ENCODE data around the gene ABLIM2. TPM values are rescaled to one million over a fixed set of nuclear protein-coding genes. Genes with fewer than 3 reads are reported as not detected.

ABLIM2 gene
- polyA plus RNA-seq, 2 of the 4 experiments (the other 2 are of a cell fraction): 0.21 to 0.40 TPM

GRCh38 chr4:8170341-8170740 is 11.7 kb upstream of the ABLIM2 start:
- no peak for ATAC-seq
- H3K4me2 ChIP-seq: no peak overlapping the region
- POLR2A ChIA-PET: no interaction called here
- no peak for DNase-seq (ENCODE audit: low read depth in 1 of 2, low spot score in 1 of 2)
- H3K4me3 ChIP-seq: no peak overlapping the region
- TF ChIP-seq MAFK (IDR thresholded peaks at IDR 0.05; ENCODE audit: partially characterized antibody) (no peak), REST (IDR thresholded peaks at IDR 0.05) (no peak), ELK1 (IDR thresholded peaks at IDR 0.05; ENCODE audit: low read depth, low read length) (no peak), RAD21 (conservative IDR thresholded peaks at IDR 0.05 in 1 of 2, IDR thresholded peaks at IDR 0.05 in 1 of 2) (no peak), FOSL2 (IDR thresholded peaks at IDR 0.05) (no peak), FOSL2 (CRISPR knock-in tag; IDR thresholded peaks at IDR 0.05) (no peak), JUNB (IDR thresholded peaks at IDR 0.05) (no peak), CBX8 (IDR thresholded peaks at IDR 0.05) (no peak), SMC3 (IDR thresholded peaks at IDR 0.05) (no peak), RCOR1 (IDR thresholded peaks at IDR 0.05; ENCODE audit: low read depth, low read length) (no peak), RNF2 (IDR thresholded peaks at IDR 0.05; ENCODE audit: borderline replicate concordance, low read depth) (no peak), HOXA7 (CRISPR knock-in tag; IDR thresholded peaks at IDR 0.05) (no peak), EP300 (IDR thresholded peaks at IDR 0.05) (no peak), PHF8 (IDR thresholded peaks at IDR 0.05; ENCODE audit: borderline replicate concordance, low read depth) (no peak), RARB (CRISPR knock-in tag; IDR thresholded peaks at IDR 0.05) (no peak), KDM1A (IDR thresholded peaks at IDR 0.05; ENCODE audit: low read depth) (no peak)
- TF ChIP-seq, protein P1, sequence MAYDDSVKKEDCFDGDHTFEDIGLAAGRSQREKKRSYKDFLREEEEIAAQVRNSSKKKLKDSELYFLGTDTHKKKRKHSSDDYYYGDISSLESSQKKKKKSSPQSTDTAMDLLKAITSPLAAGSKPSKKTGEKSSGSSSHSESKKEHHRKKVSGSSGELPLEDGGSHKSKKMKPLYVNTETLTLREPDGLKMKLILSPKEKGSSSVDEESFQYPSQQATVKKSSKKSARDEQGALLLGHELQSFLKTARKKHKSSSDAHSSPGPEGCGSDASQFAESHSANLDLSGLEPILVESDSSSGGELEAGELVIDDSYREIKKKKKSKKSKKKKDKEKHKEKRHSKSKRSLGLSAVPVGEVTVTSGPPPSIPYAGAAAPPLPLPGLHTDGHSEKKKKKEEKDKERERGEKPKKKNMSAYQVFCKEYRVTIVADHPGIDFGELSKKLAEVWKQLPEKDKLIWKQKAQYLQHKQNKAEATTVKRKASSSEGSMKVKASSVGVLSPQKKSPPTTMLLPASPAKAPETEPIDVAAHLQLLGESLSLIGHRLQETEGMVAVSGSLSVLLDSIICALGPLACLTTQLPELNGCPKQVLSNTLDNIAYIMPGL (CRISPR knock-in tag; IDR thresholded peaks at IDR 0.05; ENCODE audit: borderline replicate concordance): no peak
- no peaks in the 10 kb centered on the region for H3K4me1 ChIP-seq
- peaks cover 8% of the 10 kb centered on the region for H3K9me3 ChIP-seq
- 75% methylated on average over 2 of the region's 11 CpGs for WGBS (ENCODE audit: missing lambda C conversion rate)
- CTCF ChIA-PET: interaction anchor here (1.0 to 1.6 kb wide), 3 partner anchors 72 to 97 kb away, joined by 3 to 4 read pairs (median 3); no protein-coding TSS in a partner anchor
- FAIRE-seq: no peak
- H3K27ac ChIP-seq: no peak overlapping the region

GRCh38 chr4:8169763-8170162 is 11.2 kb upstream of the ABLIM2 start:
- H3K27ac ChIP-seq: no peak overlapping the region
- no peak for TF ChIP-seq GATA3 (IDR thresholded peaks at IDR 0.05; ENCODE audit: borderline replicate concordance)
- TF ChIP-seq RARB (CRISPR knock-in tag; IDR thresholded peaks at IDR 0.05): no peak
- TF ChIP-seq HOXB5 (CRISPR knock-in tag; IDR thresholded peaks at IDR 0.05): no peak
- no peak for TF ChIP-seq FOSB (CRISPR knock-in tag; IDR thresholded peaks at IDR 0.05)
- no peak for TF ChIP-seq NR3C1 (IDR thresholded peaks at IDR 0.05)
- TF ChIP-seq EHF (CRISPR knock-in tag; IDR thresholded peaks at IDR 0.05): no peak
- TF ChIP-seq ATOH8 (CRISPR knock-in tag; IDR thresholded peaks at IDR 0.05; ENCODE audit: low read depth): no peak
- TF ChIP-seq CHD4 (IDR thresholded peaks at IDR 0.05; ENCODE audit: borderline replicate concordance): no peak
- no peak for TF ChIP-seq ZC3H11A (IDR thresholded peaks at IDR 0.05)
- TF ChIP-seq NFE2L2 (conservative IDR thresholded peaks at IDR 0.05; ENCODE audit: low read length): no peak
- TF ChIP-seq PHF8 (IDR thresholded peaks at IDR 0.05; ENCODE audit: borderline replicate concordance, low read depth): no peak
- TF ChIP-seq JUNB (IDR thresholded peaks at IDR 0.05): no peak
- TF ChIP-seq HEYL (CRISPR knock-in tag; IDR thresholded peaks at IDR 0.05): no peak
- TF ChIP-seq RCOR1 (IDR thresholded peaks at IDR 0.05; ENCODE audit: low read depth, low read length): no peak
- no peak for TF ChIP-seq SREBF2 (IDR thresholded peaks at IDR 0.05)
- TF ChIP-seq, protein P2, sequence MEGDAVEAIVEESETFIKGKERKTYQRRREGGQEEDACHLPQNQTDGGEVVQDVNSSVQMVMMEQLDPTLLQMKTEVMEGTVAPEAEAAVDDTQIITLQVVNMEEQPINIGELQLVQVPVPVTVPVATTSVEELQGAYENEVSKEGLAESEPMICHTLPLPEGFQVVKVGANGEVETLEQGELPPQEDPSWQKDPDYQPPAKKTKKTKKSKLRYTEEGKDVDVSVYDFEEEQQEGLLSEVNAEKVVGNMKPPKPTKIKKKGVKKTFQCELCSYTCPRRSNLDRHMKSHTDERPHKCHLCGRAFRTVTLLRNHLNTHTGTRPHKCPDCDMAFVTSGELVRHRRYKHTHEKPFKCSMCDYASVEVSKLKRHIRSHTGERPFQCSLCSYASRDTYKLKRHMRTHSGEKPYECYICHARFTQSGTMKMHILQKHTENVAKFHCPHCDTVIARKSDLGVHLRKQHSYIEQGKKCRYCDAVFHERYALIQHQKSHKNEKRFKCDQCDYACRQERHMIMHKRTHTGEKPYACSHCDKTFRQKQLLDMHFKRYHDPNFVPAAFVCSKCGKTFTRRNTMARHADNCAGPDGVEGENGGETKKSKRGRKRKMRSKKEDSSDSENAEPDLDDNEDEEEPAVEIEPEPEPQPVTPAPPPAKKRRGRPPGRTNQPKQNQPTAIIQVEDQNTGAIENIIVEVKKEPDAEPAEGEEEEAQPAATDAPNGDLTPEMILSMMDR (IDR thresholded peaks at IDR 0.05): no peak

More at GRCh38 chr4:8169763-8170162, 11.2 kb upstream of the ABLIM2 start:
- ChIA-PET CTCF (interaction anchor here (1.0 to 1.6 kb wide), 2 partner anchors 73 to 98 kb away, joined by 3 read pairs; no protein-coding TSS in a partner anchor), POLR2A (no interaction called here)
- no peak for FAIRE-seq
- Histone ChIP-seq H3K9me3 (peaks cover 8% of the 10 kb centered on the region), H3K4me1 (no peaks in the 10 kb centered on the region), H3K4me3 (no peak overlapping the region), H3K4me2 (no peak overlapping the region)
- DNase-seq (ENCODE audit: low read depth in 1 of 2, low spot score in 1 of 2): no peak
- 90% methylated on average over 1 of the region's 3 CpGs for WGBS (ENCODE audit: missing lambda C conversion rate)
- no peak for ATAC-seq
